Left hindlimb (tissue), 1 donor: ENCODE data around the gene OPRL1.
"Not testable (repeated sequence)": the region's sequence is repeated elsewhere in the genome, so short reads cannot be mapped to it uniquely, and the experiment has no call there.

ENCODE experiments used
- DNase-seq: peaks from one replicate; pipeline ENCODE4 v3.0.0-alpha.2; 2018

Gene OPRL1

GRCh38 chr20:64087226-64087825, 7.4 kb downstream of the OPRL1 start:
- DNase-seq: not testable (repeated sequence)

- DNase-seq: not testable (repeated sequence)
Observed at GRCh38 chr20:64088586-64088985, 8.7 kb downstream of the OPRL1 start.

GRCh38 chr20:64090165-64090564, 10.3 kb downstream of the OPRL1 start:
- no peak for DNase-seq

GRCh38 chr20:64091340-64091739, 11.5 kb downstream of the OPRL1 start:
- DNase-seq: no peak

GRCh38 chr20:64091770-64092169, 11.9 kb downstream of the OPRL1 start:
- no peak for DNase-seq

GRCh38 chr20:64092258-64093012, 12.6 kb downstream of the OPRL1 start:
- no peak for DNase-seq

GRCh38 chr20:64093013-64093503, 13.2 kb downstream of the OPRL1 start:
- DNase-seq: no peak

- no peak for DNase-seq
Observed at GRCh38 chr20:64095455-64095854, 15.6 kb downstream of the OPRL1 start.

GRCh38 chr20:64095927-64096326, 16.0 kb downstream of the OPRL1 start:
- DNase-seq: no peak

- DNase-seq: no peak
Observed at GRCh38 chr20:64096535-64096934, 16.7 kb downstream of the OPRL1 start.

- no peak for DNase-seq
Observed at GRCh38 chr20:64098471-64099013, 18.7 kb downstream of the OPRL1 start.

GRCh38 chr20:64099086-64099786, 19.4 kb downstream of the OPRL1 start:
- DNase-seq: peak; percentile 72

GRCh38 chr20:64099880-64100565, 20.1 kb downstream of the OPRL1 start:
- DNase-seq: peak; percentile 20

GRCh38 chr20:64100566-64100888, 20.6 kb downstream of the OPRL1 start:
- no peak for DNase-seq

- DNase-seq: no peak
Observed at GRCh38 chr20:64100946-64101688, 21.2 kb downstream of the OPRL1 start.

GRCh38 chr20:64101731-64102621, 22.1 kb downstream of the OPRL1 start:
- DNase-seq: peak; percentile 28

GRCh38 chr20:64102647-64103354, 22.9 kb downstream of the OPRL1 start:
- DNase-seq: peak; percentile 41

- DNase-seq: no peak
Observed at GRCh38 chr20:64103871-64104666, 24.2 kb downstream of the OPRL1 start.

- no peak for DNase-seq
Observed at GRCh38 chr20:64104667-64105451, 25.0 kb downstream of the OPRL1 start.
